H1 (cell line): Measurements from ENCODE around the gene SBF1.

ENCODE experiments used
- CTCF ChIP-seq, 3 experiments: IDR thresholded peaks; 1 replicate in 2 of 3; 2 replicates in 1 of 3; pipeline versions ENCODE4 v1.5.1 to v1.6.1; 2011; ENCODE audit warnings: low read length in 3 of 3, mild to moderate bottlenecking in 3 of 3, inconsistent platforms in 2 of 3, low read depth in 1 of 3, moderate library complexity in 1 of 3; ENCODE audit not compliant: insufficient read depth in 1 of 3; ENCODE audit errors: control extremely low read depth in 1 of 3
- EP300 ChIP-seq, 2 experiments: IDR thresholded peaks; 1 replicate in 1 of 2; 2 replicates in 1 of 2; pipeline ENCODE4 v1.6.1; 2011 to 2012; ENCODE audit warnings: low read depth in 2 of 2, low read length in 2 of 2, mild to moderate bottlenecking in 2 of 2, borderline replicate concordance in 1 of 2, inconsistent platforms in 1 of 2, moderate library complexity in 1 of 2

- TF ChIP-seq CTCF (IDR thresholded peaks at IDR 0.05; ENCODE audit: control extremely low read depth in 1 of 3, insufficient read depth in 1 of 3, low read depth in 1 of 3, low read length in 3 of 3) (no peak), EP300 (IDR thresholded peaks at IDR 0.05; ENCODE audit: borderline replicate concordance in 1 of 2, low read depth in 2 of 2, low read length in 2 of 2) (no peak)
Measured at GRCh38 chr22:50423956-50424355, 50.9 kb downstream of the SBF1 start.
